ENCODE data around the gene HOXC11. TPM values are rescaled to one million over a fixed set of nuclear protein-coding genes. Genes with fewer than 3 reads are reported as not detected.

HOXC11 gene
- total and polyA plus RNA-seq, 2 of the 4 experiments (the other 2 are of a cell fraction): not detected

- Histone ChIP-seq H2BK20ac (ENCODE audit: low read depth, low read length) (no peak overlapping the region), H2BK5ac (ENCODE audit: low read depth, low read length, poor library complexity, severe bottlenecking) (no peak overlapping the region), H4K91ac (ENCODE audit: insufficient read depth, low read depth, low read length) (no peak overlapping the region), H4K8ac (ENCODE audit: low read depth in 2 of 2, low read length in 2 of 2) (no peak overlapping the region), H4K5ac (ENCODE audit: low read depth, low read length) (no peak overlapping the region), H3K4ac (ENCODE audit: low read depth, low read length) (no peak overlapping the region), H3K18ac (ENCODE audit: low read depth, low read length) (no peak overlapping the region), H3K9me3 (ENCODE audit: control insufficient read depth, insufficient read depth, low read length) (peaks cover 2% of the 10 kb centered on the region; the same call in 1 of the 2 replicates), H2AK9ac (replicated peaks; ENCODE audit: low read depth, low read length, poor library complexity) (no peak overlapping the region), H3K79me1 (ENCODE audit: low read depth in 1 of 2, low read length in 2 of 2) (no peaks in the 10 kb centered on the region), H2BK120ac (ENCODE audit: low read depth, low read length) (no peak overlapping the region), H3K27me3 (ENCODE audit: control insufficient read depth, insufficient read depth, low read length) (peaks cover 90% of the 10 kb centered on the region), H3K9ac (ENCODE audit: low read depth, low read length) (no peak overlapping the region), H3K4me3 (ENCODE audit: insufficient read depth, low read depth, low read length) (no peak overlapping the region), H4K20me1 (ENCODE audit: insufficient read depth, low read length) (no peaks in the 10 kb centered on the region), H2AFZ (replicated peaks; ENCODE audit: low read length, poor library complexity) (no peak overlapping the region), H3K9me1 (ENCODE audit: insufficient read depth, low read length) (no peaks in the 10 kb centered on the region), H3K4me1 (ENCODE audit: control insufficient read depth, insufficient read depth, low read length) (no peaks in the 10 kb centered on the region), H2BK15ac (ENCODE audit: low read depth, low read length) (no peak overlapping the region), H3K23ac (ENCODE audit: low read depth, low read length) (no peak overlapping the region), H2AK5ac (ENCODE audit: low read depth, low read length) (no peak overlapping the region), H3K4me2 (ENCODE audit: low read depth, low read length) (no peak overlapping the region), H3K56ac (ENCODE audit: extremely low read depth, insufficient read depth, low read length) (no peak overlapping the region), H3K14ac (replicated peaks; ENCODE audit: low read depth, low read length) (no peak overlapping the region), H3K36me3 (ENCODE audit: control insufficient read depth, insufficient read depth, low read length) (no peaks in the 10 kb centered on the region), H3K27ac (ENCODE audit: insufficient read depth, low read length) (no peak overlapping the region)
- POLR2A ChIA-PET (ENCODE audit: unreplicated experiment): no interaction called here
- dilution Hi-C loops (cut with HindIII; ENCODE audit: low sequenced_read_pairs, unreplicated experiment) (no loop called here), in situ Hi-C loops (cut with MboI; ENCODE audit: low sequenced_read_pairs) (no loop called here), intact Hi-C loops (cut with micrococcal nuclease) (loop anchor here (10.0 kb wide), 1 partner anchor 299 kb away; no protein-coding TSS in a partner anchor)
- no CpG with 5 or more reads among the region's 20 CpGs for WGBS, 2 experiments (ENCODE audit: extremely low coverage in 2 of 2, insufficient read length in 1 of 2)
- BruUV-seq (replicated peaks): no TSS peak
- CTCF ChIA-PET: interaction anchor here (0.6 to 0.9 kb wide), 2 partner anchors 14 to 317 kb away, joined by 3 to 4 read pairs; no protein-coding TSS in a partner anchor
- no peak for ATAC-seq (ENCODE audit: low read depth)
- DNase-seq: no peak
- no peak for TF ChIP-seq USF2 (IDR thresholded peaks at IDR 0.05; ENCODE audit: low read depth, low read length)
- no peak for TF ChIP-seq RAD21 (IDR thresholded peaks at IDR 0.05; ENCODE audit: low read length)
- no peak for TF ChIP-seq RCOR1 (IDR thresholded peaks at IDR 0.05; ENCODE audit: insufficient replicate concordance, low read length)
- TF ChIP-seq MAZ (IDR thresholded peaks at IDR 0.05; ENCODE audit: borderline replicate concordance, low read depth, low read length): no peak
- TF ChIP-seq POLR2A (IDR thresholded peaks at IDR 0.05; ENCODE audit: low read depth, low read length): no peak
- TF ChIP-seq NFE2L2 (IDR thresholded peaks at IDR 0.05; ENCODE audit: low read depth, low read length): no peak
- no peak for TF ChIP-seq CTCF (conservative IDR thresholded peaks at IDR 0.05; ENCODE audit: low read depth, low read length)
- TF ChIP-seq BHLHE40 (IDR thresholded peaks at IDR 0.05; ENCODE audit: low read depth, low read length): no peak
- no peak for TF ChIP-seq MXI1 (IDR thresholded peaks at IDR 0.05; ENCODE audit: borderline replicate concordance, low read depth, low read length)
- no peak for TF ChIP-seq MAFK (IDR thresholded peaks at IDR 0.05; ENCODE audit: low read depth, low read length)
- TF ChIP-seq RFX5 (IDR thresholded peaks at IDR 0.05; ENCODE audit: low read depth, low read length): no peak
- TF ChIP-seq ELK1 (IDR thresholded peaks at IDR 0.05; ENCODE audit: borderline replicate concordance, low read depth, low read length): no peak
- no peak for TF ChIP-seq CHD1 (IDR thresholded peaks at IDR 0.05; ENCODE audit: low read depth, low read length)
Observed at GRCh38 chr12:54004063-54004840, 31.3 kb downstream of the HOXC11 start.
